Keratinocyte (primary cell): ENCODE data around the gene OGFOD3. TPM values are rescaled to one million over a fixed set of nuclear protein-coding genes. Genes with fewer than 3 reads are reported as not detected.

Experiments used
- DNase-seq: peaks from one replicate; pipeline ENCODE4 v3.0.0-alpha.2; 2011; ENCODE audit warnings: low read depth, missing footprints, low spot score
- FAIRE-seq: peaks from 2 replicates; lab custom pipeline; 2011; peaks lifted over from hg19 to GRCh38; lab: Jason Lieb, UNC
- H2AFZ ChIP-seq: 2 replicates; pipeline ENCODE4 v1.6.0; 2012; ENCODE audit warnings: low read length, control low read depth, inconsistent platforms; ENCODE audit not compliant: control insufficient read depth
- H3K27ac ChIP-seq: 2 replicates; pipeline ENCODE4 v1.5.1; 2011; ENCODE audit warnings: low read length; ENCODE audit not compliant: control insufficient read depth, insufficient read depth
- H3K27me3 ChIP-seq: 3 replicates; pipeline ENCODE4 v1.6.0; 2011; ENCODE audit warnings: low read length; ENCODE audit not compliant: control insufficient read depth, insufficient read depth; ENCODE audit errors: extremely low read depth
- H3K36me3 ChIP-seq, 2 experiments: 2 replicates in 1 of 2; 3 replicates in 1 of 2; pipeline ENCODE4 v1.5.1; 2011; ENCODE audit warnings: low read length in 2 of 2, mild to moderate bottlenecking in 1 of 2; ENCODE audit not compliant: control insufficient read depth in 2 of 2, insufficient read depth in 2 of 2; ENCODE audit errors: extremely low read depth in 1 of 2
- H3K4me1 ChIP-seq: 3 replicates; pipeline ENCODE4 v1.5.1; 2011; ENCODE audit warnings: low read length; ENCODE audit not compliant: control insufficient read depth, insufficient read depth; ENCODE audit errors: extremely low read depth
- H3K4me2 ChIP-seq: 3 replicates; pipeline ENCODE4 v1.6.0; 2011; ENCODE audit warnings: low read depth, low read length; ENCODE audit not compliant: control insufficient read depth, insufficient read depth; ENCODE audit errors: extremely low read depth
- H3K4me3 ChIP-seq, 3 experiments: fragments of 200-600 bp in 1 of 3; sonication (generic) in 1 of 3; 2 replicates in 2 of 3; 3 replicates in 1 of 3; pipeline ENCODE4 v1.5.1; 2011 to 2016; ENCODE audit warnings: low read length in 3 of 3, mild to moderate bottlenecking in 3 of 3, control low read depth in 2 of 3, inconsistent platforms in 1 of 3, low read depth in 1 of 3, mixed read lengths in 1 of 3, mixed run types in 1 of 3, moderate library complexity in 1 of 3; ENCODE audit not compliant: control insufficient read depth in 2 of 3, insufficient read depth in 2 of 3; ENCODE audit errors: extremely low read depth in 1 of 3
- H3K79me2 ChIP-seq: 2 replicates; pipeline ENCODE4 v1.6.0; 2012; ENCODE audit warnings: low read length; ENCODE audit not compliant: control insufficient read depth, insufficient read depth
- H3K9ac ChIP-seq: 3 replicates; pipeline ENCODE4 v1.6.0; 2011; ENCODE audit warnings: low read length; ENCODE audit not compliant: control insufficient read depth, insufficient read depth; ENCODE audit errors: extremely low read depth
- H3K9me1 ChIP-seq: 3 replicates; pipeline ENCODE4 v1.6.0; 2011; ENCODE audit warnings: low read length; ENCODE audit not compliant: control insufficient read depth, insufficient read depth; ENCODE audit errors: extremely low read depth
- H3K9me3 ChIP-seq: 2 replicates; pipeline ENCODE4 v1.5.1; 2012; ENCODE audit warnings: low read depth, low read length; ENCODE audit not compliant: control insufficient read depth
- H4K20me1 ChIP-seq: 3 replicates; pipeline ENCODE4 v1.6.0; 2011; ENCODE audit warnings: low read length; ENCODE audit not compliant: control insufficient read depth, insufficient read depth; ENCODE audit errors: extremely low read depth
- EZH2 ChIP-seq: IDR thresholded peaks from one replicate; pipeline ENCODE4 v1.6.1; 2012; ENCODE audit warnings: inconsistent platforms, mild to moderate bottlenecking, low read length, moderate library complexity
- dilution Hi-C: fragments of 300-500 bp; cut with MboI; formaldehyde crosslinking; loops from one replicate; pipeline ENCODE4 v1.7.0; 2020; ENCODE audit warnings: low sequenced_read_pairs; ENCODE audit not compliant: extremely low pct_ligation_motif_present
- polyA plus RNA-seq, 5 experiments: library from polyadenylated mRNA; depleted of rRNA in 3 of 5; stranded (reverse) in 3 of 5; stranded (forward) in 1 of 5; unstranded in 1 of 5; fragments of >200 nt; gene quantifications; 1 replicate in 1 of 5; 2 replicates in 3 of 5; 3 replicates in 1 of 5; pipeline versions ENCODE4 v1.2.1 to v1.2.3, GENCODE V29; 2011 to 2012; ENCODE audit warnings: missing spikeins in 2 of 5, low read depth in 1 of 5, low replicate concordance in 1 of 5
- TF ChIP-seq, protein P1 (sequence below), 3 experiments: IDR thresholded peaks in 1 of 3; conservative IDR thresholded peaks in 1 of 3; optimal IDR thresholded peaks in 1 of 3; 2 replicates in 2 of 3; 3 replicates in 1 of 3; pipeline versions ENCODE3 to v1.5.1; 2011; ENCODE audit warnings: low read length in 3 of 3, mild to moderate bottlenecking in 3 of 3, moderate library complexity in 2 of 3, control low read depth in 1 of 3, inconsistent platforms in 1 of 3; ENCODE audit not compliant: insufficient read depth in 2 of 3; ENCODE audit errors: extremely low read depth in 1 of 3

Gene OGFOD3
- polyA plus RNA-seq, 1 donor (not counting 4 experiments of a cell fraction or from before 2014, with no cell fraction given), result 10.8 TPM

DNA sequence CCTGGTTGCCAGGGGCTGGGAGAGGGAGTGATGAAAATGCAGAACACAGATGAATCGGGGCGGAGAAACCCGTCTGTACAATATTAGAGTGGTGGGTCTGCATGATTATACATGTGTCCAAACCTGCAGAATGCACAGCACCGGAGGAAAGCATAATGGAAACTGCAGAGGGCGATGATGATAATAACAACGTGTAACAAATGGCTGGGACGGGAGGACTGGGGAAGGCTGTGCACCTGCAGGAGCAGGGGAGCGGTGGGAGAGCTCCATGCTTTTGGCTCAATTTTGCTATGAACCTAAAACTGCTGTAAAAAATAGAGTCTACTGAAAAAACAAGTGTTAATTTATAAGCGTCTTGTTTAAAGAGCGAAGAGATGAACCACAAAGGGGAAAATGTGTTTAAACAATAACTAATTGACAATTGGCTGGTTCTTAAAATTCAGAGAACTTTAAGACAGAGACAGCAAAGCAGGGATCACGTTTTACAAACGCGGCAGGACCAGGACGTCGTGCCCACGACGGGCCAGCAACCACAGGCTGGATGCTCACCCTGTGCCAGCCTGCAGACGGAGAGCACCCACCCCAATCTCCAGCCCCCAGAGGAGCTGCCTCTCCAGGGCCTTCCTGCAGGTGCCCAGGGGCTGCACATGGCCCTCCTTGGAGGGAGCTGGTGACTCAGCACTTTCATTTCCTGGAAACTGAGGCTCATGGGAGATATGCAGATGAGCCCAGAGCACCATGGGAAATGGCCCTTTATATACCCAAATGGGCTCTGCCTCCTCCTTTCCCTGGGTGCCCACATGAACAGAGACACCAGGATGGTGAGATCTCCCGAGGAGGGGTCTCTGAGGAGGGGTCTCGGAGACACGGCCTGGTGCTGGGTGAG, 59.7 kb downstream of the OGFOD3 start, which contains the start of gene TEX19:
Gene TEX19, plus strand, starts transcription at position 783 of the 886 bp plus-strand sequence. CDS start 2,904 bp downstream, outside the sequence.
- dilution Hi-C loops, result no loop called here
- Histone ChIP-seq H3K4me1 (peaks cover 14% of the 10 kb centered on the region), H3K4me3 (no peak within 1 kb of the TSS), H3K79me2 (no peaks in the 10 kb centered on the region), H4K20me1 (no peaks in the 10 kb centered on the region), H3K4me2 (no peak within 1 kb of the TSS), H3K27ac (no peak within 1 kb of the TSS), H3K9me3 (no peaks in the 10 kb centered on the region), H3K9me1 (no peaks in the 10 kb centered on the region), H3K27me3 (peaks cover 21% of the 10 kb centered on the region), H3K9ac (no peak within 1 kb of the TSS), H2AFZ (no peak within 1 kb of the TSS), H3K36me3 (no peaks in the 10 kb centered on the region)
- TF ChIP-seq, protein P1, sequence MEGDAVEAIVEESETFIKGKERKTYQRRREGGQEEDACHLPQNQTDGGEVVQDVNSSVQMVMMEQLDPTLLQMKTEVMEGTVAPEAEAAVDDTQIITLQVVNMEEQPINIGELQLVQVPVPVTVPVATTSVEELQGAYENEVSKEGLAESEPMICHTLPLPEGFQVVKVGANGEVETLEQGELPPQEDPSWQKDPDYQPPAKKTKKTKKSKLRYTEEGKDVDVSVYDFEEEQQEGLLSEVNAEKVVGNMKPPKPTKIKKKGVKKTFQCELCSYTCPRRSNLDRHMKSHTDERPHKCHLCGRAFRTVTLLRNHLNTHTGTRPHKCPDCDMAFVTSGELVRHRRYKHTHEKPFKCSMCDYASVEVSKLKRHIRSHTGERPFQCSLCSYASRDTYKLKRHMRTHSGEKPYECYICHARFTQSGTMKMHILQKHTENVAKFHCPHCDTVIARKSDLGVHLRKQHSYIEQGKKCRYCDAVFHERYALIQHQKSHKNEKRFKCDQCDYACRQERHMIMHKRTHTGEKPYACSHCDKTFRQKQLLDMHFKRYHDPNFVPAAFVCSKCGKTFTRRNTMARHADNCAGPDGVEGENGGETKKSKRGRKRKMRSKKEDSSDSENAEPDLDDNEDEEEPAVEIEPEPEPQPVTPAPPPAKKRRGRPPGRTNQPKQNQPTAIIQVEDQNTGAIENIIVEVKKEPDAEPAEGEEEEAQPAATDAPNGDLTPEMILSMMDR (optimal IDR thresholded peaks at IDR 0.05 in 1 of 3, IDR thresholded peaks at IDR 0.05 in 1 of 3, conservative IDR thresholded peaks at IDR 0.05 in 1 of 3; ENCODE audit: extremely low read depth in 1 of 3, insufficient read depth in 2 of 3, low read length in 3 of 3), result peak in 1 of 3 experiments; percentile 28
- no peak for TF ChIP-seq EZH2
- no peak for DNase-seq
- FAIRE-seq, result no peak

DNA sequence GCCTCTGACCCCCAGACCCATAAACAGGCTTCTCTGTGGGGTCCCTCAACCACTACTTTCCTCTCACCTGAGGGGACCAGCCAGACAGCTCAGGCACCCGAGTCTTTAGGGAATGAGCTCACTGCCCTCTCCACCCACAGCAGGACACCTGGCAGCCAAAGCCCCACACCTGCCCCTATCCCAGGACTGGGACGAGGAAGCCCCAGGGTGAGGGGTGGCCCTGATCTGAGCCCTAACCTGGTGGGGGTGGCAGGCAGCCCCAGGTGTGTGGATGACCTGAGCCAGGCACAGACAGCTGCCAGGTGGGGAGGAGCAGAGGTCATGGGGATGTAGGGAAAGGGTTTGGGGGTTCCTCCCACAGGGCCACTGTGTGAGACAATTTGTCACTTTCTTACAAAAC, 61.0 kb downstream of the OGFOD3 start:
- peaks cover 14% of the 10 kb centered on the region for H3K4me1 ChIP-seq
- no peak overlapping the region for H3K4me2 ChIP-seq
- no peak overlapping the region for H2AFZ ChIP-seq
- H3K9me1 ChIP-seq, result no peaks in the 10 kb centered on the region
- no peak overlapping the region for H3K27ac ChIP-seq
- H4K20me1 ChIP-seq, result peaks cover under 1% of the 10 kb centered on the region
- H3K4me3 ChIP-seq, result no peak overlapping the region
- no peak for FAIRE-seq
- no peaks in the 10 kb centered on the region for H3K9me3 ChIP-seq
- TF ChIP-seq, protein P1 (optimal IDR thresholded peaks at IDR 0.05 in 1 of 3, IDR thresholded peaks at IDR 0.05 in 1 of 3, conservative IDR thresholded peaks at IDR 0.05 in 1 of 3; ENCODE audit: extremely low read depth in 1 of 3, insufficient read depth in 2 of 3, low read length in 3 of 3), result no peak
- no peak for TF ChIP-seq EZH2
- peaks cover 21% of the 10 kb centered on the region for H3K27me3 ChIP-seq
- H3K9ac ChIP-seq, result no peak overlapping the region
- H3K36me3 ChIP-seq, result no peaks in the 10 kb centered on the region
- H3K79me2 ChIP-seq, result no peaks in the 10 kb centered on the region
- dilution Hi-C loops, result no loop called here
- no peak for DNase-seq
